Stomach (tissue), 4 donors: ENCODE measurements around the gene C22orf23.

ENCODE experiments used
- CTCF ChIP-seq, 7 experiments: fragments of 450-650 bp in 4 of 7; fragments of 200-600 bp in 3 of 7; sonication (generic) in 3 of 7; IDR thresholded peaks; one replicate each; pipeline ENCODE4 v1.5.1; 2016 to 2019; ENCODE audit warnings: antibody characterized with exemption in 7 of 7, control low read depth in 2 of 7, mild to moderate bottlenecking in 1 of 7
- EP300 ChIP-seq: sonication (generic); formaldehyde crosslinking; IDR thresholded peaks from one replicate; pipeline ENCODE4 v1.6.1; 2017; ENCODE audit warnings: antibody characterized with exemption

GRCh38 chr22:37999236-37999635 is 45.8 kb upstream of the C22orf23 start:
- TF ChIP-seq EP300 (no peak), CTCF (IDR thresholded peaks at IDR 0.05) (no peak)
